GM21526 (cell line): ENCODE results near the gene HCAR2.
"Not testable (repeated sequence)": the region's sequence is repeated elsewhere in the genome, so short reads cannot be mapped to it uniquely, and the experiment has no call there.

Experiments used
- ATAC-seq: cut with Tn5 transposase; IDR thresholded peaks from one replicate; pipeline ENCODE4 v1.9.1; 2021; ENCODE audit warnings: moderate library complexity; ENCODE audit not compliant: unreplicated experiment, low FRiP score

Gene HCAR2

DNA sequence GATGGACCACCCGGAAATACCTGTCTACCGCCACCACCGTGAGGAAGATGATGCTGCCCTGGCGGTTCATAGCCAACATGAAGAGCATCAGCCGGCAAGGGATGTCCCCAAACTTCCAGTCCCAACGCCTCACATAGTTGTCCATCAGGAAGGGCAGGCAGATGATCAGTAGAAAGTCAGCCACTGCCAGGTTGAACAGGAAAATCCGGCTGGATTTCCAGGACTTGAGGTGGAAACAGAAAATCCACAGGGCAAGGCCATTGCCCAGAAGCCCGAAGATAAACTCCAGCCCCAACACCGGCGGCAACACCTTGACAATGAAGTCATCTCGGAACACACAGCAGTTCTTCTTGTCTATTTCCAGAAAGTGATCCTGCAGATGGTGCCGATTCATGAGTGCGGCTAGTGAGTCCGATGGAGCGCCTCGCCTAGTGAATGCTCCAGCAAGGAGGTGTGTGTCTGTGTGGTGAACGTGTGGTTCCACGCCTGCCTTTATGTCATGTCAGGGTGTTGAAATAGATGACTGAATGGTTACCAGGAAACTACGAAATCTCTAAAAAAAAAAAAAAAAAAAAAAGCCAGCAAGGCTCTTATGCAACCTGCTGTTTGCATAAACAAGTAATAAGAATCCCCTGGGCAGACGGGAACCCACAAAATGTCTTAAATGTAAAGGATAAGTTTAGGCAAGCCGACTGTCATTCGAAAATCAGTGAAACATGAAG, at the start of gene HCAR2:
Gene HCAR2, minus strand, starts transcription at position 468 of the 722 bp plus-strand sequence. Its CDS starts 74 bp downstream, at position 394.
- ATAC-seq: not testable (repeated sequence)

DNA sequence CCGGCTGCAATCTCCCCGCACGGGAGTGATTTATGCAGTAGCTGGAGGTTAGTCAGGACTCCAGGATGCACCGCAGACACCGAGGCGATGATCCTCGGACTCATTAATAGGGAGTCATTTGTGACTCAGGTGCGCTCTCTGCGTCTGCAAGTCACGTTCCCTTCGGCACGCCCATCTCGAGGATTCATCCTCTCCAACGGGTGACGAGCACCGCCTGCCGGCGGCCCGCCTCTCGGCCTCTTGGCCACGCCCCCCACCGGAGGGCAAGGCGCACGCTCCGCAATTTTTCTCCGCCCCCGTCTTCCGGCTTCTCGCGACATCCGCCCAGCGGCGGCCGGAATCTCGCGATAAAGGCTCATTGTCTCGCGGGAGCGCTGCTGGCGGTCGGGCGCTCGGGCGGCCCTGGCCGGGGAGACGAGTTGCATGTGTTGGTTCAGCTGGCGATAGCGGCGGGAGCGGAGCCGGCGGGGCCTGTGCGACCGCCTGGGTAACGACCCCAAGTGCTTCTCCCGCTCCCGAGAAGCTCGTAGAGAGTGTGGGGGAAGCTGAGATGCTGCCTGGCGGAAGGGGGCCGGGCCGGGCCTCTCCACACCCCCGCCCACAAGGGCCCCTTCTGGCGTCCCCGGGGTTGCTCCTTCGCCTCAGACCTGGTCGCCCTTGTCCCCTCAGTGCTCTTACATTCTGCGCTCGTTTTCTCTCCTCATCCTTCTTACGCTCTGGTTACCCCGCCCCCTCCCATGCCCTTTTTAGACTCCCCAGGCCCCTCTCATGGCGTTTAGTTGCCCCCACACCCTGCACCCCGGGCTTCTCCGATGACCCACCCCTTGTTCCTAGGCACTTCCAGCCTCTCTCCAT, 49.5 kb upstream of the HCAR2 start, which contains the start of gene DENR:
Gene DENR, plus strand, starts transcription at position 361 of the 855 bp plus-strand sequence. CDS start 878 bp downstream, outside the sequence.
- peak; percentile 92 for ATAC-seq

- not testable (repeated sequence) for ATAC-seq
Observed at GRCh38 chr12:122750781-122751515, 47.8 kb upstream of the HCAR2 start.

- no peak for ATAC-seq
Observed at GRCh38 chr12:122749569-122750332, 46.6 kb upstream of the HCAR2 start.

DNA sequence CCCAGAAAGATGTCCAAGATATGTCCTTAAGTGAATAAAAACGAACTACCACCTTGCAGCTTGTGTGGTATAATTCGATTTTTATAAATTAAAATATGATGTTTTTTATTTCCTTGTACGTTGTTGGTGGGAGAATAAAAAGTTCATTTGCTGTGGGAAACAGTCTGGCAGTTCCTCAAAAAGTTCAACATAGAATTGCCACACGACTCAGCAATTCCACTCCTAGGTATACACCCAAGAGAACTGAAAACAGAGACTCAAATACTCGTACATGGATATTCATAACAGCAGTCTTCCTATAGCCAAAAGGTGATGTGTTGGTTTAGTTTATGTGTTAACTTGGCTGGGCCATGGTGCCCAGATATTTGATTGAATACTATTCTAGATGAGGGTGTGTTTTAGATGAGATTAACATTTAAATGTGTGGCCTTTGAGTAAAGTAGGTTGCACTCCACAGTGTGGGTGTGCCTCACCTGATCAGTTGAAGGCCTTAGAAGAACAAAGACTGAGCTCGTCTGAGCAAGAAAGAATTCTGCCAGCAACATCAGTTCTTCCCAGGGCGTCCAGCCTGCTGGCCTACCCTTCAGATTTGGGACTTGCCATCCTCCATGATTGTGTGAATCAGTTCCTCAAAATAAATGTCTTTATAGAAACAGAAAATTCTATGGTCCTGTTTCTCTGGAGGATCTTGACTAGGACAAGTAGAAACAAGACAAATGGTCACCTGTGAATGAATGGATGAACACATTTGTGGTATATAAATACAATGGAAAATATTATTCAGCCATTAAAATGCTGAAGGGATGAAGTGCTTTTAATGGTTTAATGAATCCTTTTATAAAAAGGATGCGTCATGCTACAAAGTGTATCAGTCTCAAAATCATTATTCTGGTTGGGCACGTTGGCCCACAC, 44.3 kb upstream of the HCAR2 start:
- ATAC-seq: no peak

- no peak for ATAC-seq
Observed at GRCh38 chr12:122743895-122744525, 40.9 kb upstream of the HCAR2 start.

DNA sequence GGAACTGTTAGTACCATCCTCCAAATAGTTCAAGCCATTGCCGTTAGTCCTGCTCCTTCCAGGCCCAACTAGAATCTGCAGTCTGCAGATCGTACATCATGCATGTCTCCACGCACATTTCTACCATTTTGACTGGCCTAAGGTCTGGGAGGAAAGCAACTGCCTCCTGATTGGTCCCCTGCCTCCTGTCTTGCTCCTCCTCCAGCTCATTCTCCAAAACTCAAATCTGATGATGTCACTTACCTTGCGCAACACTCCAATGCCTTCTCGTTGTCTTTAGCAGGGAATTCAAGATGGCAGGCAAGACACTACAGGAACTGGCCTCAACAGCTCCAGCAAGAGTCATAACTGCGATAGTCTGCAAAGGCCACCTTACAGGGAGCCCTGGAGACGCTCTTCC, 37.2 kb upstream of the HCAR2 start:
- ATAC-seq: no peak

DNA sequence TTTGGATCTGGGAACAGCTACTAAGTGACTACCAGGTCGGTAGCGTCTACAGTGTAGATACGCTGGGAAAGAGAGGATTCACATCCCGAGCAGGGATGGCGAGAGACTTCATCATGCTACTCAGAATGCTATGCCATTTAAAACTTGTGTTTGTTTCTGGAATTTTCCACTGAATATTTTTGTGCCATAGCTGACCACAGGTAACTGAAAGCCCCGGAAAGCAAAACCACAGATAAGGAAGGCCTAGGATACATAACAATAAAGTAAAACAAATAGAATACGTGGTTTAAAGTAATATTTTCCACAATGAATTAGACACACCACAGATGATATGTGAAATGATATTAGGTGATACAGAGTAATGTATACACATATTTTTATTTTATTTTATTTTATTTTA, 35.4 kb upstream of the HCAR2 start:
- ATAC-seq: no peak

DNA sequence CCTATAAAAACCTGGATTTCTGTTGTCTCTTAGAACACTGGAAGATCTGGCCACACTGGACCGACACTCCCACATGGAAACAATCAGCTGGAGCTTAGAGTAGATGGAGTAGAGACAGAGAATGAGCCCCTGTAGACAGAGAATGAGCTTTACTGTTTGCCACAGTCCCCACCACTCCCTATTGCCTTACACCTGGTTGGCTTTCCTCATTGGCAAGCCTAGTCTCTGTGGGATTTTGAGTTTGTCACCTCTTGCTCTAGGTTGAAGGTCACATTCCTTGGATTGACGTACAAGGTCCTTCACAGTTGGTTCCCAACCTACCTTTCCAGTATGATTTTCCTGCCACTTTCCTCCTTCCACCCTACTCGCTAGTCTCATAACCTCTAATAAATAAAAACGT, 29.5 kb upstream of the HCAR2 start:
- no peak for ATAC-seq

- no peak for ATAC-seq
Observed at GRCh38 chr12:122732170-122732569, 29.0 kb upstream of the HCAR2 start.

DNA sequence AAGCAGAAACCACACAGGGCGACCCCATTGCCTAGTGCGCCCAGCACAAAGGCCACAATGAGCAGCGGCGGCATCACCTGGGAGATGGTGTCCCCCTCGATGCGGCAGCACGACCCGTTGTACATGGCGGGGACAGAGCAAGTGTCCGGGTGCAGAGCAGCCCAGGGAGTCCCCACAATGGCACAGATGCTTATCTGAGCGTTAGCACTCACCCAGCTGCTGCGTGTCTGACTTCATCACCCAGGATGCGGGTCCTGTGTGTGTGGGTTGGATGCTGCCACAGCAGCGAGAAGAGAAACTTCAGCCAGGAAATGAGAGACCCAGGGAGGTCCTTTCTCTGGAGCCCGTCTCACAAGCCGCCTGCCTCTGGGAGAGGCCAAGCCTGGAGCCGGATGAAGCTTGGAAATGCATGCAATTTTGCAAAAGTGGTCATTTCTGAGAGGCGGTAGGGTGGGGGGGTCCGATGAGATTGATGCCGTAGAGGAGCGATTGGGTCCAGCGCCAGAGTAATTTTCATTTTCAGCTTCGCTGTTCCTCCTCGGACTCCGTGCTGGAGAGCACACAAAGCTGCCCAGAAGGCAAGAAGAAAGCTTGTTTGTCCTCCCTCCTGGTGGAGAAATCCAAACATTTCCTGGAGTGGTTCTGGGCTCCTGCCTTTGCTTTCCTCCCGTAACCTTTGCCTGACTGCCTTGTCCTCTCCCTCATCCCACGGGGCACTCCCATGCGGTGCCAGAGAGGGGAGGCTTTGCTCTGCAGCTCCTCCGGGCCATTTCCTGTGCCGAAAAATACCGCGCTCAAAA, 27.3 kb upstream of the HCAR2 start, which contains the start of gene HCAR1:
Gene HCAR1, minus strand, starts transcription at position 630 of the 800 bp plus-strand sequence. Its CDS starts 505 bp downstream, at position 125.
- no peak for ATAC-seq

- no peak for ATAC-seq
Observed at GRCh38 chr12:122729583-122730214, 26.5 kb upstream of the HCAR2 start.

- ATAC-seq: no peak
Observed at GRCh38 chr12:122726080-122726558, 23.0 kb upstream of the HCAR2 start.

GRCh38 chr12:122725452-122726079, 22.4 kb upstream of the HCAR2 start:
- ATAC-seq: no peak

GRCh38 chr12:122724641-122725243, 21.6 kb upstream of the HCAR2 start:
- ATAC-seq: no peak

DNA sequence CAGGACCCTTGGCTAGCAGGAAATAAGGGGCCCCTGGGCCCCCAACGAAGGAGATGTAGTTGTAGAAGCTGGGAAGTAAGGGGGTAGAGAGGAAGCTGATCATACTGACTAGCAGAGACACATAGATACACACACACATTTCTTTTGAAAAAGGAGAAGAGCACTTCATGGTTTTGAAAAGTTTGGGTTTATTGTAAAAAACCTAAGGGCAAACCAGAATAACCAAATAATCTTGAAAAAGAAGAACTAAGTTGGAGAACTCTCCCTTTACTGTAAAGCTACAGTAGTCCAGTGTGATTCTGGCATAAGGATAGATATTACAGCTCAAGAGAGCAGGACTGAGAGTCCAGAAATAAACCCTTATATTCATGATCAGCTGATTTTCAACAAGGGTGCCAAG, 19.2 kb upstream of the HCAR2 start:
- no peak for ATAC-seq
